ENCODE results near the gene MRPL53.

DNA sequence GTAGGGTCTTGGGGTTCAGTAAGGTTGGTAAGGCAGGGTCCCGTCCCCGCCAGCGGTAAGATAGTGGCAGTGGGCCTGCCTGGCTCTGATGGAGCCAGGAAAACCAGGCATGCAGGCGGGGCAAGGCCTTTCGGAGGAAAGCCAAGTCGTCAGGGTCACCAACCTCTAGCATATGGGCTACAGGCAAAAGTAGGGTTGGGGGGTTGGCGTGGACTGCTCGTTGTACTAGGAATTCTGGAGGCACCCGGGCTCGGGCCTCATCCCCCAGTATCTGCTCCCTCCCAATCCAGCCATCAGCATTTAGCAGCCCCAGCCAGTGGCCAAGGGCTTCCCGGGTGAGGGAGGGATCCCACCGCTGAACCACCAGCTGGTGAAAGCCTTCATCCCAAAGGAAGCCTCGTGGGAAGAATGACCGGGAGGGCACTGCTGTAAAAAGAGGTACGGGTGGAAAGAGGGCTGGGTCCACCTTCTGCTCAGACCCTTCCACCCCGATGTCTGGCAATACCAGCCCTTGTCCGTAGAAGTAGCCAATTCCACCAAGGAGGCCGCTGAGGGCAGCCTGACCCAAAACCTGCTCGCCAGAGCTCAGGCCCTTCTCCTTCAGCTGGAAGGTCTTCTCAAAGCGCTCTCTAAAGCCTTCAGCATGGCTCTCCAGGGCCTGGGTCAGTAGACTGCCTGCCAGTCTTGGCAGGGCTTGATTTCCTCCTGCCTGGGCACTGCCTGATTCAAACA lies 10.3 kb downstream of the MRPL53 start:
- TF ChIP-seq CTCF (IDR thresholded peaks at IDR 0.05) (no peak), POLR2A (IDR thresholded peaks at IDR 0.05) (no peak)

Measured in ovary (tissue), 3 donors.